Measurements from ENCODE around the gene CNNM4. TPM values are rescaled to one million over a fixed set of nuclear protein-coding genes. Genes with fewer than 3 reads are reported as not detected.

CNNM4 gene
- 10 to 100 TPM; 12.5 to 13.8 (median 13.2) TPM for polyA plus RNA-seq (ENCODE audit: insufficient read length in 4 of 4)

- DNase-seq (ENCODE audit: low read depth in 4 of 4, low spot score in 3 of 4): peak; percentile 75 to 89 (median 84)
These were observed at the start of gene CNNM4 for GRCh38 chr2:96760036-96760985. TSS of gene CNNM4 (plus strand) at chr2:96760902. CDS start at chr2:96761000, 98 bp downstream.

- DNase-seq (ENCODE audit: low read depth in 4 of 4, low spot score in 3 of 4): no peak
These were observed 49.7 kb upstream of the CNNM4 start for GRCh38 chr2:96710985-96711384.

- DNase-seq (ENCODE audit: low read depth in 4 of 4, low spot score in 3 of 4): no peak
These were observed 45.0 kb upstream of the CNNM4 start for GRCh38 chr2:96715658-96716057.

- no peak for DNase-seq (ENCODE audit: low read depth in 4 of 4, low spot score in 3 of 4)
These were observed 44.3 kb upstream of the CNNM4 start for GRCh38 chr2:96716388-96716787.

GRCh38 chr2:96726131-96726530 is 34.6 kb upstream of the CNNM4 start:
- no peak for DNase-seq (ENCODE audit: low read depth in 4 of 4, low spot score in 3 of 4)

- DNase-seq (ENCODE audit: low read depth in 4 of 4, low spot score in 3 of 4): no peak
These were observed 33.3 kb upstream of the CNNM4 start for GRCh38 chr2:96727431-96727830.

- no peak for DNase-seq (ENCODE audit: low read depth in 4 of 4, low spot score in 3 of 4)
These were observed 31.0 kb upstream of the CNNM4 start for GRCh38 chr2:96729748-96730147.

GRCh38 chr2:96730212-96730611 is 30.5 kb upstream of the CNNM4 start:
- DNase-seq (ENCODE audit: low read depth in 4 of 4, low spot score in 3 of 4): no peak

- DNase-seq (ENCODE audit: low read depth in 4 of 4, low spot score in 3 of 4): no peak
These were observed 26.8 kb upstream of the CNNM4 start for GRCh38 chr2:96733931-96734330.

GRCh38 chr2:96734880-96735583 is 25.7 kb upstream of the CNNM4 start:
- no peak for DNase-seq (ENCODE audit: low read depth in 4 of 4, low spot score in 3 of 4)

- DNase-seq (ENCODE audit: low read depth in 4 of 4, low spot score in 3 of 4): no peak
These were observed 23.5 kb upstream of the CNNM4 start for GRCh38 chr2:96737251-96737650.

- no peak for DNase-seq (ENCODE audit: low read depth in 4 of 4, low spot score in 3 of 4)
These were observed 22.9 kb upstream of the CNNM4 start for GRCh38 chr2:96737831-96738230.

GRCh38 chr2:96739076-96739632 is 21.5 kb upstream of the CNNM4 start:
- no peak for DNase-seq (ENCODE audit: low read depth in 4 of 4, low spot score in 3 of 4)

- DNase-seq (ENCODE audit: low read depth in 4 of 4, low spot score in 3 of 4): peak; percentile 87 to 96 (median 95)
These were observed 20.9 kb upstream of the CNNM4 start, which contains the start of gene LMAN2L for GRCh38 chr2:96739633-96740428. TSS of gene LMAN2L (minus strand) at chr2:96740064. CDS start at chr2:96740040, 24 bp downstream.

- DNase-seq (ENCODE audit: low read depth in 4 of 4, low spot score in 3 of 4): no peak
These were observed 13.6 kb upstream of the CNNM4 start for GRCh38 chr2:96747061-96747617.

- DNase-seq (ENCODE audit: low read depth in 4 of 4, low spot score in 3 of 4): no peak
These were observed 8.9 kb upstream of the CNNM4 start for GRCh38 chr2:96751800-96752199.

- DNase-seq (ENCODE audit: low read depth in 4 of 4, low spot score in 3 of 4): no peak
These were observed 6.9 kb upstream of the CNNM4 start for GRCh38 chr2:96753661-96754282.

- no peak for DNase-seq (ENCODE audit: low read depth in 4 of 4, low spot score in 3 of 4)
These were observed 6.4 kb upstream of the CNNM4 start for GRCh38 chr2:96754317-96754716.

GRCh38 chr2:96756788-96757476 is 3.8 kb upstream of the CNNM4 start:
- DNase-seq (ENCODE audit: low read depth in 4 of 4, low spot score in 3 of 4): no peak
